Putamen (tissue), 1 donor: ENCODE results near the gene NAP1L4.

Experiments
- DNase-seq: peaks from one replicate; pipeline ENCODE4 v3.0.0-alpha.2; 2016; ENCODE audit warnings: low spot score

NAP1L4 gene

GRCh38 chr11:2904153-2905052, 87.7 kb downstream of the NAP1L4 start:
- no peak for DNase-seq

- no peak for DNase-seq
Observed at GRCh38 chr11:2903672-2904011, 88.5 kb downstream of the NAP1L4 start.

GRCh38 chr11:2902784-2903671, 89.1 kb downstream of the NAP1L4 start:
- no peak for DNase-seq

GRCh38 chr11:2901854-2902783, 90.0 kb downstream of the NAP1L4 start:
- no peak for DNase-seq

GRCh38 chr11:2901196-2901796, 90.8 kb downstream of the NAP1L4 start:
- DNase-seq = no peak

- DNase-seq = no peak
Observed at GRCh38 chr11:2899080-2899783, 92.9 kb downstream of the NAP1L4 start.

- no peak for DNase-seq
Observed at GRCh38 chr11:2898366-2899079, 93.6 kb downstream of the NAP1L4 start.

- no peak for DNase-seq
Observed at GRCh38 chr11:2897048-2897447, 95.1 kb downstream of the NAP1L4 start.

GRCh38 chr11:2896047-2896446, 96.1 kb downstream of the NAP1L4 start:
- DNase-seq = no peak
